ENCODE data around the gene SLC2A14.
"Not testable (repeated sequence)": the region's sequence is repeated elsewhere in the genome, so short reads cannot be mapped to it uniquely, and the experiment has no call there.

The SLC2A14 gene

DNA sequence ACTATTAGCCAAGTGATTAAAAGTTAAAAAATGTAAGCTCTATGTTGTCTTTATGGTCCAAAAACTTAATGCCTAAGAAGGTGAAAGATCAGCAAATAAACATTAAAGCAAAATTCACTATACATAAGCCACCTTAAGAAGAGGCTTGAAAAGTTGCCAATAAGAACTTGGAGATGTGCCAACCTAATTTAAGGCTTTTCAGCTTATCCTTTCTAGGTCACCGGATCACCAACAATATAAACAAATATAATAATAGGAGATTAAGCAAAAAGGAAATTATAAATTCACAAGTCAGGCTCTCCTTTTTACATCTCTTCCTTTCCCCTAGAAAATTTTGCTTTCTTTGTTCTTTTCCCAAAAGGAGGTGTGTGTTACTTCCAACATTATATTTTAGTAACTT is 32.4 kb upstream of the SLC2A14 start:
- no peaks in the 10 kb centered on the region for H3K9me3 ChIP-seq (ENCODE audit: control insufficient read depth in 2 of 2, low read length in 2 of 2)
- H3K36me3 ChIP-seq (ENCODE audit: control insufficient read depth in 2 of 2, insufficient read depth in 2 of 2, low read length in 2 of 2), result no peaks in the 10 kb centered on the region
- H3K4me3 ChIP-seq (ENCODE audit: low read length in 2 of 2), result no peak overlapping the region
- no peaks in the 10 kb centered on the region for H3K27me3 ChIP-seq (ENCODE audit: control insufficient read depth in 1 of 2, insufficient read depth in 2 of 2, low read length in 2 of 2)
- H3K4me1 ChIP-seq (ENCODE audit: control insufficient read depth, insufficient read depth, low read length), result no peaks in the 10 kb centered on the region
- H3K9ac ChIP-seq (ENCODE audit: low read length in 2 of 2), result no peak overlapping the region
- H3K27ac ChIP-seq (ENCODE audit: low read length), result no peak overlapping the region

DNA sequence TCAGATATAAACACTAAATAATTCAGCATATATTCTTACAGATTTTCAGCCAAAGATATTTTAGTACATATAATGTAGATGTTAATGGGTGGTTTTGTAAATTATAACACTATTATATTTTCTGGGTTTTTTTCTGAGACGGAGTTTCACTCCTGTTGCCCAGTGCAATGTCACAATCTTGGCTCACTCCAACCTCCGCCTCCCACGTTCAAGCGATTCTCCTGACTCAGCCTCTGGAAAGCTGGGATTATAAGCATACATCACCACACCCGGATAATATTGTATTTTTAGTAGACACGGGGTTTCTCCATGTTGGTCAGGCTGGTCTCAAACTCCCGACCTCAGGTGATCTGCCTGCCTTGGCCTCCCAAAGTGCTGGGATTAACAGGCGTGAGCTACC is 29.7 kb upstream of the SLC2A14 start:
- not testable (repeated sequence) for H3K36me3 ChIP-seq (ENCODE audit: control insufficient read depth in 2 of 2, insufficient read depth in 2 of 2, low read length in 2 of 2); H3K4me3 ChIP-seq (ENCODE audit: low read length in 2 of 2); H3K27me3 ChIP-seq (ENCODE audit: control insufficient read depth in 1 of 2, insufficient read depth in 2 of 2, low read length in 2 of 2); H3K4me1 ChIP-seq (ENCODE audit: control insufficient read depth, insufficient read depth, low read length); H3K9me3 ChIP-seq (ENCODE audit: control insufficient read depth in 2 of 2, low read length in 2 of 2); H3K9ac ChIP-seq (ENCODE audit: low read length in 2 of 2); H3K27ac ChIP-seq (ENCODE audit: low read length)

DNA sequence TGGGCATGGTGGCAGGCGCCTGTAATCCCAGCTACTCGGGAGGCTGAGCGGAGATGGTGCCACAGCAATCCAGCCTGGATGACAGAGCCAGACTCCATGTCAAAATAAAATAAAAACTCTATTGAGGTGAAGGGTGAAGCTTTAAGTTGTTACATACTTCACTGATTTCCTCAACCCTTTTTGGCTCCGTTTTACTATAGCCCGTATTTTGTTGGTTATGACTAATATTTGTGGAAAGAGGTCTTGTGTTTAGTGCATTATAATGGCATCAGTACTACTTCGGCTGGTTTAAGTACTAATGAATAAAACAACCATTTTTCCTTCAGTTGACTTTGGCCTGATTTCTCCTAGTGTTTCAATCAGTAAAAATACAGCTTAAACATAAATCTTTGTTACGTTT is 27.0 kb upstream of the SLC2A14 start:
- no peaks in the 10 kb centered on the region for H3K36me3 ChIP-seq (ENCODE audit: control insufficient read depth in 2 of 2, insufficient read depth in 2 of 2, low read length in 2 of 2)
- no peak overlapping the region for H3K9ac ChIP-seq (ENCODE audit: low read length in 2 of 2)
- no peaks in the 10 kb centered on the region for H3K9me3 ChIP-seq (ENCODE audit: control insufficient read depth in 2 of 2, low read length in 2 of 2)
- H3K4me3 ChIP-seq (ENCODE audit: low read length in 2 of 2), result no peak overlapping the region
- H3K27me3 ChIP-seq (ENCODE audit: control insufficient read depth in 1 of 2, insufficient read depth in 2 of 2, low read length in 2 of 2), result no peaks in the 10 kb centered on the region
- no peak overlapping the region for H3K27ac ChIP-seq (ENCODE audit: low read length)
- no peaks in the 10 kb centered on the region for H3K4me1 ChIP-seq (ENCODE audit: control insufficient read depth, insufficient read depth, low read length)

DNA sequence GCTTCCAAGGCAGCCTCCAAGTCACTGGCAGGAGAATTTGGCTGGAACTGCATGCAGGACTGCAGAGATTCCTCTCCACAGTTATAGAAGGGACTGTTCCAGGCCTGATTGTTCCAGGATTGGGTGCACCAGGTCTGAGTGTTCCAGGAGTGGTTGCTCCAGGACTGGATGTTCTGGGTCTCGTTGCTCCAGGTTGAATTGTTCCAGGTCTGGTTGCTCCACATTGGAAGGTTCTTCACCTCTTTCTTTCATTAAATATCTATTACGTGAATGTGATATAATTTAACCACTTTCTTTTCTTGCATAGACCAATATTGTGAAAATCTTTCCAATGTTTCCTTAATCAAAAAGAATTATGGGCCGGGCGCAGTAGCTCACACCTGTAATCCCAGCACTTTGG is 24.0 kb upstream of the SLC2A14 start:
- H3K9me3 ChIP-seq (ENCODE audit: control insufficient read depth in 2 of 2, low read length in 2 of 2); H3K27me3 ChIP-seq (ENCODE audit: control insufficient read depth in 1 of 2, insufficient read depth in 2 of 2, low read length in 2 of 2); H3K4me1 ChIP-seq (ENCODE audit: control insufficient read depth, insufficient read depth, low read length); H3K27ac ChIP-seq (ENCODE audit: low read length); H3K9ac ChIP-seq (ENCODE audit: low read length in 2 of 2); H3K36me3 ChIP-seq (ENCODE audit: control insufficient read depth in 2 of 2, insufficient read depth in 2 of 2, low read length in 2 of 2); H3K4me3 ChIP-seq (ENCODE audit: low read length in 2 of 2): not testable (repeated sequence)

DNA sequence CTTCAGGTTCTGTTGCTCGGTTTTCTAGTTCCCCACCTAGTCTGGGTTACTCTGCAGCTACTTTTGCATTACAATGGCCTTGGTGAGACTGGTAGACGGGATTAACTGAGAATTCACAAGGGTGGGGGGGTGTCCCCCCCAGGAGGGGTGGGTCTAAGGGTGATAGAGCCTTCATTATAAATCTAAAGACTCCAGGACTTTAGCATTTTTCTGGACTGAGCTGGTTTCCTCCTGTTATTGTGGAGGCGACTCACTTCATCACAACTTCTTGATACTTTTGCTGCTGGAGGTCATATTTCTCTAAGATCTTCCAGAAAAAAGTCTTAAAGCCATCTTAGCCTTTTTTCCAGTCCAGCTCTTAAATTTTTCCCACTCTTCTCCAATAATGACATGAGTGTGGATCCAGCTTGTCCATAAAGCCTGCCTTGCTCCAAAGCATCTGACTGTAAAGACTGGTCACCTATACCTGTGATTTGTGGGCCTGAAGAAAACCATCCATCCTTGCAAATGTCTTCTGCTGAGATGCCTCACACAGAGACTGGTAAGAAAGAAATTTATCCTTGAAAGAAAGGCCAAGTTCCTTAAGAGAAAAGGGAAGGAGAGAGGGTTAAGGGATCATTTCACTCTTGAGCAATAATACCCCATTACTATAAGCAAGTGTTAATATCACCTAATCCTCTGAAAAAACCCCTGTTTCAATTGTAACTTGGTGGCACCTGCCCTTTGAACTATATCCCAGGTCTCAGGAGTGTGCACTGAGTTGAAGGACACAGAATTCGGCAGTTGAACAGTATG is 19.7 kb upstream of the SLC2A14 start:
- no peaks in the 10 kb centered on the region for H3K27me3 ChIP-seq (ENCODE audit: control insufficient read depth in 1 of 2, insufficient read depth in 2 of 2, low read length in 2 of 2)
- no peaks in the 10 kb centered on the region for H3K36me3 ChIP-seq (ENCODE audit: control insufficient read depth in 2 of 2, insufficient read depth in 2 of 2, low read length in 2 of 2)
- H3K9ac ChIP-seq (ENCODE audit: low read length in 2 of 2), result no peak overlapping the region
- no peaks in the 10 kb centered on the region for H3K4me1 ChIP-seq (ENCODE audit: control insufficient read depth, insufficient read depth, low read length)
- H3K9me3 ChIP-seq (ENCODE audit: control insufficient read depth in 2 of 2, low read length in 2 of 2), result no peaks in the 10 kb centered on the region
- no peak overlapping the region for H3K27ac ChIP-seq (ENCODE audit: low read length)
- H3K4me3 ChIP-seq (ENCODE audit: low read length in 2 of 2), result no peak overlapping the region

DNA sequence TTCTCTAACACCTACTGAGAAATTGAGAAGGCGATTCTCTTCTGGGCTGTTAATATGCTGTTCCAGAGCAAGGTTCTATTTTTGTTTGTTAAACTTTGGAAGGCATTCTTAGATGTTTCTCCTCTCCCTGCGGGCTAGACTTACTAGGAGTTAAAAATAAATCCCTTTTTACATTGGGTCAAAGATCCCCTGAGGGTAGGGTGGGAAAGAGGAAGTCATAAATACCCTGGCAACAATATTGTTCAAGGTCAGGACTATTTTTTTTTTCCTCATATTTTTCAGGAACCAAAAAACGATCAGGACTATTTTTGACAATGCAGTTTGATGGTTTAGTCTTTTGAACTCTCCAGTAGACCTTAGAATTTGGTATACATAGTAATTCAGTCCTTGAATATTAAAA is 12.0 kb upstream of the SLC2A14 start:
- no peaks in the 10 kb centered on the region for H3K36me3 ChIP-seq (ENCODE audit: control insufficient read depth in 2 of 2, insufficient read depth in 2 of 2, low read length in 2 of 2)
- no peaks in the 10 kb centered on the region for H3K9me3 ChIP-seq (ENCODE audit: control insufficient read depth in 2 of 2, low read length in 2 of 2)
- H3K27me3 ChIP-seq (ENCODE audit: control insufficient read depth in 1 of 2, insufficient read depth in 2 of 2, low read length in 2 of 2), result no peaks in the 10 kb centered on the region
- H3K27ac ChIP-seq (ENCODE audit: low read length), result no peak overlapping the region
- H3K4me3 ChIP-seq (ENCODE audit: low read length in 2 of 2), result no peak overlapping the region
- no peaks in the 10 kb centered on the region for H3K4me1 ChIP-seq (ENCODE audit: control insufficient read depth, insufficient read depth, low read length)
- H3K9ac ChIP-seq (ENCODE audit: low read length in 2 of 2), result no peak overlapping the region

DNA sequence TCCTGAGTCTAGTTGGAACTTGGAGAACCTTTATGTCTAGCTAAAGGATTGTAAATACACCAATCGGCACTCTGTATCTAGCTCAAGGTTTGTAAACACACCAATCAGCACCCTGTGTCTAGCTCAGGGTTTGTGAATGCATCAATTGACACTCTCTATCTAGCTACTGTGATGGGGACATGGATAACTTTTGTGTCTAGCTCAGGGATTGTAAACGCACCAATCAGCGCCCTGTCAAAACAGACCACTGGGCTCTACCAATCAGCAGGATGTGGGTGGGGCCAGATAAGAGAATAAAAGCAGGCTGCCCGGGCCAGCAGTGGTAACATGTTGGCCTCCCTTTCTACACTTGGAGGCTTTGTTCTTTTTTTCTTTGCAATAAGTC is 9.0 kb upstream of the SLC2A14 start:
- H3K27me3 ChIP-seq (ENCODE audit: control insufficient read depth in 1 of 2, insufficient read depth in 2 of 2, low read length in 2 of 2); H3K36me3 ChIP-seq (ENCODE audit: control insufficient read depth in 2 of 2, insufficient read depth in 2 of 2, low read length in 2 of 2); H3K9ac ChIP-seq (ENCODE audit: low read length in 2 of 2); H3K4me1 ChIP-seq (ENCODE audit: control insufficient read depth, insufficient read depth, low read length); H3K27ac ChIP-seq (ENCODE audit: low read length); H3K9me3 ChIP-seq (ENCODE audit: control insufficient read depth in 2 of 2, low read length in 2 of 2); H3K4me3 ChIP-seq (ENCODE audit: low read length in 2 of 2): not testable (repeated sequence)

DNA sequence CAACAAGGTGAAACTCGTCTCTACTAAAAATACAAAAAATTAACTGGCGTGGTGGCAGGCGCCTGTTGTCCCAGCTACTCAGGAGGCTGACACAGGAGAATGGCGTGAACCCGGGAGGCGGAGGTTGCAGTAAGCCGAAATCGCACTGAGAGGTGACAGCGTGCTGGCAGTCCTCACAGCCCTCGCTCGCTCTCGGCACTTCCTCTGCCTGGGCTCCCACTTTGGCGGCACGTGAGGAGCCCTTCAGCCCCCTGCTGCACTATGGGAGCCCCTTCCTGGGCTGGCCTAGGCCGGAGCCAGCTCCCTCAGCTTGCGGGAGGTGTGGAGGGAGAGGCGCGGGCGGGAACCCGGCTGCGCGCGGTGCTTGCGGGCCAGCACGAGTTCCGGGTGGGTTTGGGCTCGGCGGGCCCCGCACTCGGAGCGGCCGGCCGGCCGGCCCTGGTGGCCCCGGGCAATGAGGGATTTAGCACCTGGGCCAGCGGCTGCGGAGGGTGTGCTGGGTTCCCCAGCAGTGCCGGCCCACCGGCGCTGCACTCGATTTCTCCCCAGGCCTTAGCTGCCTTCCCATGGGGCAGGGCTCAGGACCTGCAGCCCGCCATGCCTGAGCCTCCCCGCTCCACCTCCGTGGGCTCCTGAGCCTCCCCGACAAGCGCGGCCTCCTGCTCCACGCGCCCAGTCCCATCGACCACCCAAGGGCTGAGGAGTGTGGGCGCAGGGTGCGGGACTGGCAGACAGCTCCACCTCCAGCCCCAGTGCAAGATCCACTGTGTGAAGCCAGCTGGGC is 8.4 kb upstream of the SLC2A14 start:
- H3K4me3 ChIP-seq (ENCODE audit: low read length in 2 of 2); H3K9ac ChIP-seq (ENCODE audit: low read length in 2 of 2); H3K27ac ChIP-seq (ENCODE audit: low read length); H3K36me3 ChIP-seq (ENCODE audit: control insufficient read depth in 2 of 2, insufficient read depth in 2 of 2, low read length in 2 of 2); H3K9me3 ChIP-seq (ENCODE audit: control insufficient read depth in 2 of 2, low read length in 2 of 2); H3K27me3 ChIP-seq (ENCODE audit: control insufficient read depth in 1 of 2, insufficient read depth in 2 of 2, low read length in 2 of 2); H3K4me1 ChIP-seq (ENCODE audit: control insufficient read depth, insufficient read depth, low read length): not testable (repeated sequence)

DNA sequence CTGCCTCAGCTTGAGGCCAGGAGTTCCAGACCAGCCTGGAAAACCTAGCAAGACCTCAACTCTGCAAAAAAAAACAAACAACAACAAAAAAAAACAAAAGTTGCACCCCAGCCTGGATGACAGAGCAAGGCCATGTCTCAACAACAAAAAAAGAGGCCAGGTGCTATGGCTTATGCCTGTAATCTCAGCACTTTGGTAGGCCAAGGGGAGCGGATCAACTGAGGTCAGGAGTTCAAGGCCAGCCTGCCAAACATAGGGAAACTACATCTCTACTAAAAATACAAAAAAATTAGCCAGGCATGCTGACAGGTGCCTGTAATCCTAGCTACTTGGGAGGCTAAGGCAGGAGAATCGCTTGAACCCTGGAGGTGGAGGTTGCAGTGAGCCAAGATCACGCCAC is 6.5 kb upstream of the SLC2A14 start:
- Histone ChIP-seq H3K9me3 (ENCODE audit: control insufficient read depth in 2 of 2, low read length in 2 of 2) (no peaks in the 10 kb centered on the region), H3K4me3 (ENCODE audit: low read length in 2 of 2) (no peak overlapping the region), H3K27ac (ENCODE audit: low read length) (no peak overlapping the region), H3K4me1 (ENCODE audit: control insufficient read depth, insufficient read depth, low read length) (no peaks in the 10 kb centered on the region), H3K36me3 (ENCODE audit: control insufficient read depth in 2 of 2, insufficient read depth in 2 of 2, low read length in 2 of 2) (no peaks in the 10 kb centered on the region), H3K27me3 (ENCODE audit: control insufficient read depth in 1 of 2, insufficient read depth in 2 of 2, low read length in 2 of 2) (no peaks in the 10 kb centered on the region), H3K9ac (ENCODE audit: low read length in 2 of 2) (no peak overlapping the region)

DNA sequence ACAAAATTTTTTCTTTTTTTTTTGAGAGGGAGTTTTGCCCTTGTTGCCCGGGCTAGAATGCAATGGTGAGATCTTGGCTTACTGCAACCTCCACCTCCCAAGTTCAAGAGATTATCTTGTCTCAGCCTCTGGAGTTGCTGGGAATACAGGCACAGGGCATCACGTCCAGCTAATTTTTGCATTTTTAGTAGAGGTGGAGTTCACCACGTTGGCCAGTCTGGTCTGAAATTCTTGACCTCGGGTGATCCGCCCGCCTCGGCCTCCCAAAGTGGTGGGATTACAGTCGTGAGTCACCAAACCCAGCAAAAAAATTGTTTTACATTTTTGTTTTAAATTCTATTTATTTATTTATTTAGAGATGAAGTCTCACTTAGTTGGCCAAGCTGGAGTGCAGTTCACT is 4.7 kb upstream of the SLC2A14 start:
- Histone ChIP-seq H3K27me3 (ENCODE audit: control insufficient read depth in 1 of 2, insufficient read depth in 2 of 2, low read length in 2 of 2) (peaks cover 6 to 10% of the 10 kb centered on the region in 2 donors), H3K4me1 (ENCODE audit: control insufficient read depth, insufficient read depth, low read length) (no peaks in the 10 kb centered on the region), H3K27ac (ENCODE audit: low read length) (no peak overlapping the region), H3K9me3 (ENCODE audit: control insufficient read depth in 2 of 2, low read length in 2 of 2) (no peaks in the 10 kb centered on the region), H3K4me3 (ENCODE audit: low read length in 2 of 2) (no peak overlapping the region), H3K9ac (ENCODE audit: low read length in 2 of 2) (no peak overlapping the region), H3K36me3 (ENCODE audit: control insufficient read depth in 2 of 2, insufficient read depth in 2 of 2, low read length in 2 of 2) (no peaks in the 10 kb centered on the region)

DNA sequence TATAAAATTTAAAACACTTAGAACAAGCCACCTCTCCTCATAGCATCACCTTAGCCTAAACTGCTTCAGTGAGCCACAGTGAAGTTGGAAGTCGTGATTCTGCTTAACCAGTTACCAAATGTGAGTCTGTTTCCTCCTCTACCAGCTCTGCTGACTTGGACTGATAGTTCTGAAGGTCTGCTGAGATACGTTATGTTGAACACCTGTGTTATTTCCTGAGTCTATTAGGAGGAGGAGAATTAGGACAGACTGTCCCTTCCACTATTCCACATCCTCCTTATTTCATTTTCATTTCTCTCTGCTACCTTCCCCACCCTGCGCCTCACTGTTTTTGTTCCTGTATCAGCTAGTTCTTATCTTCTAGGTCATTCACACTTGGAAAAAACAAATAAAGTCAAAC is 2.4 kb downstream of the SLC2A14 start:
- H3K27ac ChIP-seq (ENCODE audit: low read length), result no peak overlapping the region
- H3K4me1 ChIP-seq (ENCODE audit: control insufficient read depth, insufficient read depth, low read length), result no peaks in the 10 kb centered on the region
- H3K4me3 ChIP-seq (ENCODE audit: low read length in 2 of 2), result no peak overlapping the region
- H3K9ac ChIP-seq (ENCODE audit: low read length in 2 of 2), result no peak overlapping the region
- H3K9me3 ChIP-seq (ENCODE audit: control insufficient read depth in 2 of 2, low read length in 2 of 2), result no peaks in the 10 kb centered on the region
- H3K27me3 ChIP-seq (ENCODE audit: control insufficient read depth in 1 of 2, insufficient read depth in 2 of 2, low read length in 2 of 2), result peaks cover 17 to 22% of the 10 kb centered on the region in 2 donors
- no peaks in the 10 kb centered on the region for H3K36me3 ChIP-seq (ENCODE audit: control insufficient read depth in 2 of 2, insufficient read depth in 2 of 2, low read length in 2 of 2)

Measured in stomach smooth muscle (tissue), 2 donors.